ENCODE results near the gene KISS1R.

KISS1R gene

GRCh38 chr19:900302-901111 is 16.6 kb upstream of the KISS1R start:
- no peak for DNase-seq

- DNase-seq: no peak
Measured at GRCh38 chr19:901216-902092, 15.7 kb upstream of the KISS1R start.

GRCh38 chr19:902093-902370 is 15.1 kb upstream of the KISS1R start:
- DNase-seq: no peak

GRCh38 chr19:902446-903226 is 14.5 kb upstream of the KISS1R start:
- DNase-seq: no peak

GRCh38 chr19:903266-903797 is 13.8 kb upstream of the KISS1R start:
- no peak for DNase-seq

- DNase-seq: no peak
Measured at GRCh38 chr19:904545-904944, 12.6 kb upstream of the KISS1R start.

GRCh38 chr19:906480-906879 is 10.7 kb upstream of the KISS1R start:
- no peak for DNase-seq

GRCh38 chr19:907183-907853 is 9.8 kb upstream of the KISS1R start:
- no peak for DNase-seq

GRCh38 chr19:911197-912033 is 5.7 kb upstream of the KISS1R start:
- DNase-seq: no peak

- DNase-seq: peak; percentile 54
Measured at GRCh38 chr19:912181-913079, 4.7 kb upstream of the KISS1R start.

- peak; percentile 88 for DNase-seq
Measured at GRCh38 chr19:913080-913748, 3.9 kb upstream of the KISS1R start, which contains the start of gene R3HDM4. TSS of gene R3HDM4 (minus strand) at chr19:913219. CDS start at chr19:913157, 62 bp downstream.

GRCh38 chr19:916645-917322 is 349 bp upstream of the KISS1R start:
- DNase-seq: no peak

- DNase-seq: no peak
Measured at GRCh38 chr19:918152-918437, 962 bp downstream of the KISS1R start.

GRCh38 chr19:918481-919198 is 1.5 kb downstream of the KISS1R start:
- DNase-seq: no peak

- peak; percentile 46 for DNase-seq
Measured at GRCh38 chr19:919199-920050, 2.3 kb downstream of the KISS1R start.

- DNase-seq: peak; percentile 67
Measured at GRCh38 chr19:920051-920864, 3.1 kb downstream of the KISS1R start.

- no peak for DNase-seq
Measured at GRCh38 chr19:924553-925086, 7.5 kb downstream of the KISS1R start.

Data from activated CD8-positive, alpha-beta memory T cell treated with anti-CD3 and anti-CD28 coated beads, Interleukin-2, amount 50 U/mL, for 4 hours (primary cell).